SK-N-SH treated with all-trans-retinoic acid at 6 μM for 48 hours (cell line): Measurements from ENCODE around the gene CFAP90.

Experiments
- ARNTL ChIP-seq: fragments of 450-650 bp; formaldehyde crosslinking; IDR thresholded peaks from 2 replicates; pipeline ENCODE4 v1.5.0; 2020; ENCODE audit warnings: low read depth, mild to moderate bottlenecking, moderate library complexity, borderline replicate concordance
- RARB ChIP-seq: fragments of 250-450 bp; sonication (Bioruptor Pico); IDR thresholded peaks from 2 replicates; pipeline ENCODE4 v1.8.0; 2021; ENCODE audit warnings: mild to moderate bottlenecking, moderate library complexity
- SNAI2 ChIP-seq: fragments of 250-450 bp; sonication (Bioruptor Pico); IDR thresholded peaks from 2 replicates; pipeline ENCODE4 v1.5.0; 2020; ENCODE audit warnings: mild to moderate bottlenecking, moderate library complexity
- ZNF8 ChIP-seq: fragments of 450-650 bp; formaldehyde crosslinking; IDR thresholded peaks from 2 replicates; pipeline ENCODE4 v1.5.0; 2020; ENCODE audit warnings: mild to moderate bottlenecking, moderate library complexity
- TF ChIP-seq, protein P1 (sequence below): fragments of 250-450 bp; sonication (Bioruptor Pico); IDR thresholded peaks from 2 replicates; pipeline ENCODE4 v1.5.1; 2020; ENCODE audit warnings: low read depth, mild to moderate bottlenecking, moderate library complexity

DNA sequence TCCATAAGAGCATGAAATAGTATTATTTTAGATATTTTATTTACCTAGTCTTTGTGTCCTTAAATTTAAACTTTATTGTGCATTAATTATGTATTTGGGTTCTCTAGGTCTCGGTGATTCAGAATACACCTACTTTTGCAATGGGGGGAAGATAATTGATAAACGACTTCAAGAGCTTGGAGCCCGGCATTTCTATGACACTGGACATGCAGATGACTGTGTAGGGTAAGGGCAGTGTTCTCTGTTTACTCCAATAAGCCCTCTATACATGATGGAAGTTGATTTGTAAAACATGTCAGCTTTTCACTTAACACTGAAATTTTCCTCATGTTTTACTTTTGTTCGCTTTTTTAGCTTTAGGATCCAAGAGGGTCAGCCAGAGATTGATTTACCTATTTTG lies 24.2 kb upstream of the CFAP90 start:
- TF ChIP-seq, protein P1, sequence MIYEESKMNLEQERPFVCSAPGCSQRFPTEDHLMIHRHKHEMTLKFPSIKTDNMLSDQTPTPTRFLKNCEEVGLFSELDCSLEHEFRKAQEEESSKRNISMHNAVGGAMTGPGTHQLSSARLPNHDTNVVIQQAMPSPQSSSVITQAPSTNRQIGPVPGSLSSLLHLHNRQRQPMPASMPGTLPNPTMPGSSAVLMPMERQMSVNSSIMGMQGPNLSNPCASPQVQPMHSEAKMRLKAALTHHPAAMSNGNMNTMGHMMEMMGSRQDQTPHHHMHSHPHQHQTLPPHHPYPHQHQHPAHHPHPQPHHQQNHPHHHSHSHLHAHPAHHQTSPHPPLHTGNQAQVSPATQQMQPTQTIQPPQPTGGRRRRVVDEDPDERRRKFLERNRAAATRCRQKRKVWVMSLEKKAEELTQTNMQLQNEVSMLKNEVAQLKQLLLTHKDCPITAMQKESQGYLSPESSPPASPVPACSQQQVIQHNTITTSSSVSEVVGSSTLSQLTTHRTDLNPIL (CRISPR knock-in tag) = no peak
- TF ChIP-seq ARNTL (CRISPR knock-in tag) = no peak
- no peak for TF ChIP-seq SNAI2 (CRISPR knock-in tag)
- TF ChIP-seq RARB (CRISPR knock-in tag) = no peak
- TF ChIP-seq ZNF8 (CRISPR knock-in tag) = no peak
